ENCODE data around the gene COX7A2L. TPM values are rescaled to one million over a fixed set of nuclear protein-coding genes. Genes with fewer than 3 reads are reported as not detected.
"Not testable (repeated sequence)": the region's sequence is repeated elsewhere in the genome, so short reads cannot be mapped to it uniquely, and the experiment has no call there.

The COX7A2L gene
- polyA plus RNA-seq, 1 of the 3 experiments (the other 2 are of a cell fraction), result 77.6 TPM

GRCh38 chr2:42348113-42348805 is 12.8 kb downstream of the COX7A2L start (continued):
- no peak for TF ChIP-seq REST (IDR thresholded peaks at IDR 0.05; ENCODE audit: low read depth, low read length)

GRCh38 chr2:42347518-42347917 is 13.5 kb downstream of the COX7A2L start:
- H3K27ac ChIP-seq (ENCODE audit: low read depth in 2 of 2, low read length in 1 of 2); H3K9me2 ChIP-seq; H3K27me3 ChIP-seq (ENCODE audit: insufficient read depth); H3K4me3 ChIP-seq (ENCODE audit: low read depth in 2 of 2, low read length in 1 of 2); H3K9ac ChIP-seq; H3K4me1 ChIP-seq (ENCODE audit: control insufficient read depth in 1 of 2, insufficient read depth in 2 of 2, low read depth in 1 of 2, low read length in 1 of 2); POLR2A ChIA-PET; H3K9me3 ChIP-seq; H2AFZ ChIP-seq (ENCODE audit: low read depth); H3K4me2 ChIP-seq; DNase-seq: not testable (repeated sequence)
- WGBS (ENCODE audit: low lambda C conversion rate), result 98% methylated on average over 12 of the region's 12 CpGs
- H3K79me2 ChIP-seq (ENCODE audit: insufficient read depth), result peaks cover 92% of the 10 kb centered on the region
- H3K36me3 ChIP-seq (replicated peaks in 1 of 2; ENCODE audit: control insufficient read depth in 1 of 2, insufficient read depth in 2 of 2, low read length in 1 of 2), result peaks cover 21 to 50% of the 10 kb centered on the region in 2 experiments
- H3F3A ChIP-seq (replicated peaks; ENCODE audit: insufficient read depth), result peaks cover 10% of the 10 kb centered on the region
- peaks cover 15% of the 10 kb centered on the region; the same call in 1 of the 2 replicates for H4K20me1 ChIP-seq (ENCODE audit: insufficient read depth)
- CTCF ChIA-PET, result interaction anchor here (0.7 kb wide), 3 partner anchors 58 to 78 kb away, joined by 3 read pairs; no protein-coding TSS in a partner anchor

GRCh38 chr2:42346856-42347255 is 14.2 kb downstream of the COX7A2L start:
- peaks cover 89% of the 10 kb centered on the region for H3K79me2 ChIP-seq (ENCODE audit: insufficient read depth)
- H2AFZ ChIP-seq (ENCODE audit: low read depth); H3K27me3 ChIP-seq (ENCODE audit: insufficient read depth); H3K27ac ChIP-seq (ENCODE audit: low read depth in 2 of 2, low read length in 1 of 2); H3K4me3 ChIP-seq (ENCODE audit: low read depth in 2 of 2, low read length in 1 of 2); H3K9ac ChIP-seq; DNase-seq; H3K9me2 ChIP-seq; H3K9me3 ChIP-seq; H3K4me2 ChIP-seq; POLR2A ChIA-PET: not testable (repeated sequence)
- H3F3A ChIP-seq (replicated peaks; ENCODE audit: insufficient read depth), result peaks cover 10% of the 10 kb centered on the region
- peaks cover 15% of the 10 kb centered on the region; the same call in 1 of the 2 replicates for H4K20me1 ChIP-seq (ENCODE audit: insufficient read depth)
- H3K4me1 ChIP-seq (ENCODE audit: control insufficient read depth in 1 of 2, insufficient read depth in 2 of 2, low read depth in 1 of 2, low read length in 1 of 2), result peaks cover 11 to 15% of the 10 kb centered on the region in 2 experiments; a peak in 3 of 4 replicates
- WGBS (ENCODE audit: low lambda C conversion rate), result 99% methylated on average over 6 of the region's 6 CpGs
- CTCF ChIA-PET, result interaction anchor here (0.6 to 1.7 kb wide), 7 partner anchors 9 to 317 kb away, joined by 3 to 6 read pairs (median 3); no protein-coding TSS in a partner anchor
- H3K36me3 ChIP-seq (replicated peaks in 1 of 2; ENCODE audit: control insufficient read depth in 1 of 2, insufficient read depth in 2 of 2, low read length in 1 of 2), result peaks cover 21 to 45% of the 10 kb centered on the region in 2 experiments

GRCh38 chr2:42345986-42346385 is 15.0 kb downstream of the COX7A2L start:
- Histone ChIP-seq H3K36me3 (replicated peaks in 1 of 2; ENCODE audit: control insufficient read depth in 1 of 2, insufficient read depth in 2 of 2, low read length in 1 of 2) (peaks cover 18 to 41% of the 10 kb centered on the region in 2 experiments), H3K9ac (no peak overlapping the region), H2AFZ (ENCODE audit: low read depth) (no peak overlapping the region), H3K27me3 (ENCODE audit: insufficient read depth) (no peaks in the 10 kb centered on the region), H3K9me2 (no peaks in the 10 kb centered on the region), H3F3A (replicated peaks; ENCODE audit: insufficient read depth) (peaks cover 10% of the 10 kb centered on the region), H4K20me1 (ENCODE audit: insufficient read depth) (peaks cover 14% of the 10 kb centered on the region; the same call in 1 of the 2 replicates), H3K4me2 (no peak overlapping the region), H3K27ac (ENCODE audit: low read depth in 2 of 2, low read length in 1 of 2) (no peak overlapping the region; a peak in 1 of 4 replicates), H3K9me3 (no peaks in the 10 kb centered on the region), H3K79me2 (ENCODE audit: insufficient read depth) (peaks cover 89% of the 10 kb centered on the region), H3K4me3 (ENCODE audit: low read depth in 2 of 2, low read length in 1 of 2) (no peak overlapping the region), H3K4me1 (ENCODE audit: control insufficient read depth in 1 of 2, insufficient read depth in 2 of 2, low read depth in 1 of 2, low read length in 1 of 2) (peaks cover 16 to 17% of the 10 kb centered on the region in 2 experiments; a peak in 3 of 4 replicates)
- POLR2A ChIA-PET, result no interaction called here
- CTCF ChIA-PET, result interaction anchor here (0.6 to 1.7 kb wide), 2 partner anchors 8 to 17 kb away, joined by 3 to 6 read pairs; no protein-coding TSS in a partner anchor
- 96% methylated on average over 4 of the region's 4 CpGs for WGBS (ENCODE audit: low lambda C conversion rate)
- DNase-seq, result no peak
- 0 out of 2 replicates have a peak, but pooled peaks have one; percentile 7 for TF ChIP-seq NFIC (IDR thresholded peaks at IDR 0.05; ENCODE audit: borderline replicate concordance)
- no peak for TF ChIP-seq GABPA (IDR thresholded peaks at IDR 0.05; ENCODE audit: low read depth)
